ENCODE data around the gene FGF5.
A peak's percentile ranks its signal among the peaks of the same experiment; 100 is the strongest.

The FGF5 gene

DNA sequence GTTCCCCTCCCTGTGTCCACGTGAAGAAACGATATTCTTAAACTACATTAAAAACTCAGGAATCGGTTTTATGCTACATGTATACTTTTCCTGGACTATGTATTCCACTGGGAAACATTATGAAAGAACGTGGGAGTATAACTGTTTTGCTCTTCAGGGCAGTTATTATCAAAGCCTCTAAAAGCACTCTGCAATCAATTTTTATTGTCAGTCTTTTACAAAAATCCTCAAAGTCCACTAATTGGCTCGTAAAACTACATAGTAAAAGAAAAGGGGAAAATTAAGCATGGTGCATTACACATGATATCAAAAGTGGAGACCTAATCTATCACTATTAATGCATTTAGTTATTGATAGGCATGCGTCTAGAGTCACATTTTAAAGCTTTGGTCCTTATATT, 57.7 kb downstream of the FGF5 start:
- H3K4me3 ChIP-seq (replicated peaks in 1 of 2; ENCODE audit: low read depth in 2 of 2, low read length in 2 of 2) = no peak overlapping the region
- TF ChIP-seq CTCF (IDR thresholded peaks at IDR 0.05; ENCODE audit: low read depth, low read length) = no peak
- no peak for DNase-seq (ENCODE audit: low read depth in 2 of 2)

DNA sequence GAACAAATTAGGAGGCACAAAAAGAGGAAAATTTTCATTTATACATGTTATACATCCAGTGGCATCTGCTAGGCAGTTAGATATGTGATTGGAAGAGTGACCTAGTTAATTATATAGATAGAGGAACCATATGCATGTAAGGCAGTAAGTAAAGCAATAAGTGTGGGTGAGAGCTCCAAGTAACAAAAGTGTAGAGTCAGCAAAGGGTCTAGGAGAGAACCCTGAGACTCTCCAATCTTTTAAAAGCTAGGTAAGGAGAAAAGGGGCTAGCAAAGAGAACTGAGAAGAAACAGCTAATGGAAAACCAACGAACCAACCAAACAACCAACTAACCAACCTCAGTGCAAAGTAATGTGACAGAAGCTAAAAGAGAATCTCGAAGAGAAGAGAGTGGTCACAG, 65.2 kb downstream of the FGF5 start:
- H3K4me3 ChIP-seq (replicated peaks in 1 of 2; ENCODE audit: low read depth in 2 of 2, low read length in 2 of 2) = no peak overlapping the region
- no peak for TF ChIP-seq CTCF (IDR thresholded peaks at IDR 0.05; ENCODE audit: low read depth, low read length)
- no peak for DNase-seq (ENCODE audit: low read depth in 2 of 2)

GRCh38 chr4:80333121-80333520, 66.7 kb downstream of the FGF5 start:
- H3K4me3 ChIP-seq (replicated peaks in 1 of 2; ENCODE audit: low read depth in 2 of 2, low read length in 2 of 2) = no peak overlapping the region
- DNase-seq (ENCODE audit: low read depth in 2 of 2) = peak; percentile 24 to 32
- TF ChIP-seq CTCF (IDR thresholded peaks at IDR 0.05; ENCODE audit: low read depth, low read length) = no peak

DNA sequence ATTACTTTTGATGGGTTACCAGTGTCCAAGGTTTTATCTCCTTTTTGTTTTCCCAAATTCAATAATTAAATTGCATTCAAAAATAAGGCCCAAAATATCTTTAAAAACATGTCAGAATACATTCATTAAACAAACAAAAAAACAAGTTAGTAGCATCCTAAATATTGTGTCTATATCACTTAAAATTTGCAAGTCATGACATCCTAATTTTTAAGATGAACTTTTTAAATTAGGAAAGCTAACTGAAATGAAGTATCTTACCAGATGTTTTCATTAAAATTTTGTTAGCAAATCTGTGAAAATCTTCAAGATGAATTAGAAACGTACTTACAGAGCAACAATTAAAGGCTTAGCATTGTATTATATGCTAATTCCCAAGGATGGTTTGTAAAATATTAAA, 68.1 kb downstream of the FGF5 start:
- no peak for TF ChIP-seq CTCF (IDR thresholded peaks at IDR 0.05; ENCODE audit: low read depth, low read length)
- no peak overlapping the region for H3K4me3 ChIP-seq (replicated peaks in 1 of 2; ENCODE audit: low read depth in 2 of 2, low read length in 2 of 2)
- DNase-seq (ENCODE audit: low read depth in 2 of 2) = no peak

GRCh38 chr4:80335226-80335553, 68.7 kb downstream of the FGF5 start:
- no peak for DNase-seq (ENCODE audit: low read depth in 2 of 2)
- H3K4me3 ChIP-seq (replicated peaks in 1 of 2; ENCODE audit: low read depth in 2 of 2, low read length in 2 of 2) = peak overlapping the region; percentile 67 to 69
- TF ChIP-seq CTCF (IDR thresholded peaks at IDR 0.05; ENCODE audit: low read depth, low read length) = no peak

DNA sequence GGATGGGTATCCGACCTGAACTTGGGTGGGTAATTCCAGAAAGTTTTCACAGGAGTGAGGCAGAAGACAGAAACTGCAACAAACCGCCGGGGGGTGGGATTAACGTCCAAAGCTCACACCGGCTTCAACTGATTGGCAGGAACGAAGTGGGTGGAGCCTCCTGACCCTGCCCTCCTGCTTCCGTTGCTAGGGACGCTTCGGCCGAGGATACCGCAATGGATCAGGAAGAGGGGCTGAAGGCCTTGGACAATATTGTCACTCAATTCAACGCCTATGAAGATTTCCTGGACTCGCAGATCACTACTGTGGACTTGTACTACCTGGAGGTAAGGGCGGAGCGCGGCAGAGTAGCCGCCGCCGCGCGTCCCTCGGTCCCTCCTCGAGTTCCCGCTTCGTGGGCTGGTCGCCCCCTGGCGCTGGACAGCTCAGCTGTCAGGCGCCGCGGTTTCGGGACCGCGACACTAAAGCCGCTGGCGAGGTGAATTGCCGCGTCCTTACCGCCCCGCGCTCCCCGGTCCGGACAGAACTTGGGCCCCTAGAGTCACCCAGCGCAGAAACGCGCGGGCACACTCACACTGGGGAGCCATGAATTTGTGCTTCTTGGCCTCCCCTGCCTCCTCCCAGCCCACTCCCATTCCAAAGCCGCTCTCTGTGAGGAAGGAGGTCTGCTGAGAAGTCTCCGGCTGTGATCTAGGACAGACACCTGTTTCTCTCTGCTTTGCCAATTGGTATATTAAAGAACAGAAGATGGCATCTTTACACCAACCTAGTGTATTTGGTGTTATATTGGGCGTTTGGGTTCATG, 69.3 kb downstream of the FGF5 start, which contains the start of gene CFAP299:
Gene CFAP299, plus strand, starts transcription at position 177 of the 805 bp plus-strand sequence.
- DNase-seq (ENCODE audit: low read depth in 2 of 2) = peak; percentile 88 to 91
- peak within 1 kb of the TSS; percentile 67 to 69 for H3K4me3 ChIP-seq (replicated peaks in 1 of 2; ENCODE audit: low read depth in 2 of 2, low read length in 2 of 2)
- peak; percentile 49 for TF ChIP-seq CTCF (IDR thresholded peaks at IDR 0.05; ENCODE audit: low read depth, low read length)

DNA sequence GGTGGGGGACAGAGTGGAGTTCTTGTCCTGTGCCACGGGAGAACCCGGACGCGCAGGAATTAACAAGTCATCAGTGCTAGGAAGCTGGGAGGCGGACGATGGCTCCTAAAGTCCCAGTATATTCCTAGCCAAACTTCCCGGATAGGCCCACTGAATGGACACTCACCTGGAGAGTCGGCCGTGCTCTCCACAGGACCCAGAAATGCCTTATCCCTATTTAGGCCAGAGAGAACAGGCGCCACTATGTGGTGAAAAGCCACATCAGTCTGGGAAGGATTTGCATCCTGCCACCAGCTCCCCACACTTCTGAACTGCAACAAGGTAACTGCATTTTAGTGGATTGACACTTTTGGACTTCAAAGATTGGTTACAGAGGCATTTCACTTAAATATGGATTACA, 70.1 kb downstream of the FGF5 start:
- DNase-seq (ENCODE audit: low read depth in 2 of 2) = peak; percentile 45 to 50
- peak; percentile 44 for TF ChIP-seq CTCF (IDR thresholded peaks at IDR 0.05; ENCODE audit: low read depth, low read length)
- H3K4me3 ChIP-seq (replicated peaks in 1 of 2; ENCODE audit: low read depth in 2 of 2, low read length in 2 of 2) = no peak overlapping the region
